Neural progenitor cell (in vitro differentiated cells): ENCODE measurements around the gene SDHC. TPM values are rescaled to one million over a fixed set of nuclear protein-coding genes. Genes with fewer than 3 reads are reported as not detected.

Experiments
- DNase-seq: peaks from one replicate; pipeline ENCODE4 v3.0.0-alpha.2; 2016; ENCODE audit warnings: low spot score
- H2AFZ ChIP-seq: fragments of 200-600 bp; sonication (generic); replicated peaks from 2 replicates; pipeline ENCODE4 v1.6.1; 2016; ENCODE audit warnings: antibody characterized with exemption
- H3F3A ChIP-seq: fragments of 200-600 bp; sonication (generic); 2 replicates; pipeline ENCODE4 v1.6.1; 2016; ENCODE audit warnings: antibody characterized with exemption, low read depth
- H3K27ac ChIP-seq: fragments of 200-600 bp; sonication (generic); 2 replicates; pipeline ENCODE4 v1.5.1; 2016; ENCODE audit warnings: mild to moderate bottlenecking
- H3K27me3 ChIP-seq: fragments of 200-600 bp; sonication (generic); 2 replicates; pipeline ENCODE4 v1.6.1; 2016; ENCODE audit warnings: mild to moderate bottlenecking, moderate library complexity
- H3K36me3 ChIP-seq: fragments of 200-600 bp; sonication (generic); 2 replicates; pipeline ENCODE4 v1.5.1; 2016
- H3K4me1 ChIP-seq: fragments of 200-600 bp; sonication (generic); 2 replicates; pipeline ENCODE4 v1.6.1; 2016; ENCODE audit warnings: mixed run types
- H3K4me2 ChIP-seq: fragments of 200-600 bp; sonication (generic); 2 replicates; pipeline ENCODE4 v1.6.1; 2016
- H3K4me3 ChIP-seq: fragments of 200-600 bp; sonication (generic); 2 replicates; pipeline ENCODE4 v1.5.1; 2016
- H3K79me2 ChIP-seq: fragments of 200-600 bp; sonication (generic); 2 replicates; pipeline ENCODE4 v1.6.1; 2016; ENCODE audit warnings: low read depth
- H3K9ac ChIP-seq: fragments of 200-600 bp; sonication (generic); 2 replicates; pipeline ENCODE4 v1.6.1; 2016
- H3K9me3 ChIP-seq: fragments of 200-600 bp; sonication (generic); 2 replicates; pipeline ENCODE4 v1.5.1; 2016; ENCODE audit warnings: low read depth
- H4K20me1 ChIP-seq: fragments of 200-600 bp; sonication (generic); 2 replicates; pipeline ENCODE4 v1.6.1; 2016; ENCODE audit warnings: low read depth
- H3K27ac Mint-ChIP-seq: 3 replicates; pipeline ENCODE4 v1.8.0; 2021; ENCODE audit warnings: mixed read lengths
- H3K27me3 Mint-ChIP-seq: 2 replicates; pipeline ENCODE4 v1.8.0; 2022; ENCODE audit warnings: low read depth, mild to moderate bottlenecking, inconsistent platforms, moderate library complexity, mixed read lengths; ENCODE audit not compliant: insufficient read depth
- H3K36me3 Mint-ChIP-seq: 3 replicates; pipeline ENCODE4 v1.8.0; 2021; ENCODE audit warnings: mixed read lengths
- H3K4me1 Mint-ChIP-seq: 3 replicates; pipeline ENCODE4 v1.8.0; 2021; ENCODE audit warnings: mixed read lengths
- H3K4me3 Mint-ChIP-seq: 3 replicates; pipeline ENCODE4 v1.8.0; 2021; ENCODE audit warnings: mild to moderate bottlenecking, moderate library complexity, mixed read lengths
- H3K9me3 Mint-ChIP-seq: 3 replicates; pipeline ENCODE4 v1.8.0; 2020; ENCODE audit warnings: mixed read lengths
- EZH2 ChIP-seq: fragments of 200-600 bp; sonication (generic); IDR thresholded peaks from 2 replicates; pipeline ENCODE4 v1.6.1; 2017; ENCODE audit warnings: antibody characterized with exemption, mild to moderate bottlenecking, moderate library complexity
- EZH2phosphoT487 ChIP-seq: fragments of 200-600 bp; sonication (generic); IDR thresholded peaks from 2 replicates; pipeline ENCODE4 v1.6.1; 2017; ENCODE audit warnings: antibody characterized with exemption
- total RNA-seq: library from RNA; depleted of rRNA; stranded (reverse); fragments of >200 nt; gene quantifications from 2 replicates; pipeline ENCODE4 v1.2.3, GENCODE V29; 2015; ENCODE audit warnings: low replicate concordance
- TF ChIP-seq, protein P1 (sequence below): fragments of 200-600 bp; sonication (generic); IDR thresholded peaks from 2 replicates; pipeline ENCODE4 v1.5.1; 2017; ENCODE audit warnings: antibody characterized with exemption, mild to moderate bottlenecking

The SDHC gene
- total RNA-seq, 1 donor from 2014 or later: 61.2 TPM

- H3K9me3 ChIP-seq: no peaks in the 10 kb centered on the region
- TF ChIP-seq EZH2phosphoT487: no peak
- TF ChIP-seq, protein P1, sequence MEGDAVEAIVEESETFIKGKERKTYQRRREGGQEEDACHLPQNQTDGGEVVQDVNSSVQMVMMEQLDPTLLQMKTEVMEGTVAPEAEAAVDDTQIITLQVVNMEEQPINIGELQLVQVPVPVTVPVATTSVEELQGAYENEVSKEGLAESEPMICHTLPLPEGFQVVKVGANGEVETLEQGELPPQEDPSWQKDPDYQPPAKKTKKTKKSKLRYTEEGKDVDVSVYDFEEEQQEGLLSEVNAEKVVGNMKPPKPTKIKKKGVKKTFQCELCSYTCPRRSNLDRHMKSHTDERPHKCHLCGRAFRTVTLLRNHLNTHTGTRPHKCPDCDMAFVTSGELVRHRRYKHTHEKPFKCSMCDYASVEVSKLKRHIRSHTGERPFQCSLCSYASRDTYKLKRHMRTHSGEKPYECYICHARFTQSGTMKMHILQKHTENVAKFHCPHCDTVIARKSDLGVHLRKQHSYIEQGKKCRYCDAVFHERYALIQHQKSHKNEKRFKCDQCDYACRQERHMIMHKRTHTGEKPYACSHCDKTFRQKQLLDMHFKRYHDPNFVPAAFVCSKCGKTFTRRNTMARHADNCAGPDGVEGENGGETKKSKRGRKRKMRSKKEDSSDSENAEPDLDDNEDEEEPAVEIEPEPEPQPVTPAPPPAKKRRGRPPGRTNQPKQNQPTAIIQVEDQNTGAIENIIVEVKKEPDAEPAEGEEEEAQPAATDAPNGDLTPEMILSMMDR: no peak
- no peak for TF ChIP-seq EZH2
- H3K4me2 ChIP-seq: no peak overlapping the region
- H3F3A ChIP-seq: peaks cover 16% of the 10 kb centered on the region
- H3K4me1 Mint-ChIP-seq: peaks cover 12% of the 10 kb centered on the region
- DNase-seq: no peak
- H3K27me3 Mint-ChIP-seq: peaks cover 7% of the 10 kb centered on the region
- no peak overlapping the region for H2AFZ ChIP-seq
- H3K36me3 Mint-ChIP-seq: no peaks in the 10 kb centered on the region
- no peaks in the 10 kb centered on the region for H3K36me3 ChIP-seq
- H3K9me3 Mint-ChIP-seq: no peaks in the 10 kb centered on the region
- no peak overlapping the region for H3K4me3 ChIP-seq
- H3K27ac ChIP-seq: no peak overlapping the region
- no peak overlapping the region for H3K9ac ChIP-seq
- peaks cover 22% of the 10 kb centered on the region for H3K4me1 ChIP-seq
- H3K79me2 ChIP-seq: peaks cover 10% of the 10 kb centered on the region
- no peaks in the 10 kb centered on the region for H3K27me3 ChIP-seq
- no peak overlapping the region for H3K27ac Mint-ChIP-seq
- no peak overlapping the region for H3K4me3 Mint-ChIP-seq
- no peaks in the 10 kb centered on the region for H4K20me1 ChIP-seq
Observed at GRCh38 chr1:161307892-161308638, 6.1 kb upstream of the SDHC start.

GRCh38 chr1:161309868-161310267, 4.3 kb upstream of the SDHC start, which contains the start of gene MPZ:
MPZ (minus strand) TSS chr1:161309968; CDS start chr1:161309905, 63 bp downstream.
- Mint-ChIP-seq H3K9me3 (no peaks in the 10 kb centered on the region), H3K27ac (no peak within 1 kb of the TSS), H3K4me1 (peaks cover 16% of the 10 kb centered on the region), H3K27me3 (peaks cover 10% of the 10 kb centered on the region), H3K36me3 (no peaks in the 10 kb centered on the region), H3K4me3 (no peak within 1 kb of the TSS)
- Histone ChIP-seq H3K79me2 (peaks cover 6% of the 10 kb centered on the region), H3K9me3 (no peaks in the 10 kb centered on the region), H2AFZ (peak within 1 kb of the TSS; percentile 67), H3K27ac (no peak within 1 kb of the TSS), H3K36me3 (no peaks in the 10 kb centered on the region), H3K27me3 (no peaks in the 10 kb centered on the region), H3K4me3 (no peak within 1 kb of the TSS), H4K20me1 (peaks cover 2% of the 10 kb centered on the region), H3K4me2 (no peak within 1 kb of the TSS), H3F3A (peaks cover 22% of the 10 kb centered on the region), H3K4me1 (peaks cover 15% of the 10 kb centered on the region), H3K9ac (no peak within 1 kb of the TSS)
- no peak for DNase-seq
- TF ChIP-seq, protein P1: no peak
- TF ChIP-seq EZH2phosphoT487: no peak
- TF ChIP-seq EZH2: no peak

DNA sequence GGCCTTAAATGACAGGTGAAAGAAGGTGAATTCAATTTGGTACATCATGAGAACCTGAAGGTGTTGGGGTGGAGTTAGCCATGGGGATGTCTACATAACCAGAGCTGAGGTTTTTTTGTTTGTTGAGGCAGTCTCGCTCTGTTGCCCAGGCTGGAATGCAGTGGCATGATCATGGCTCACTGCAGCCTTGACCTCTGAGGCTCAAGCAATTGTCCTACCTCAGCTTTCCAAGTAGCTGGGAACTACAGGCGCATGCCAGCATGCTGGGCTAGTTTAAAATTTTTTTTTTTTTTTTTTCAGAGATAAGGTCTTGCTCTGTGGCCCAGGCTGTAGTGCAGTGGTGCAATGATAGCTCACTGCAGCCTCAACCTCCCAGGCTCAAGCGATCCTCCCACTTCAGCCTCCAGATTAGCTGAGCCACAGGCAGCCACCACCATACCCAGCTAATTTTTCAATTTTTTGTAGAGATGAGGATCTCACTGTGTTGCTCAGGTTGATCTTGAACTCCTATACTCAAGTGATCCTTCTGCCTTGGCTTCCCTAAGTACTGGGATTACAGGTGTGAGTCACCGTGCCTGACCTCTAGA, 2.5 kb upstream of the SDHC start:
- Histone ChIP-seq H3K27ac (no peak overlapping the region), H3F3A (peaks cover 25% of the 10 kb centered on the region), H2AFZ (no peak overlapping the region), H3K4me1 (peaks cover 26% of the 10 kb centered on the region), H3K79me2 (peaks cover 24% of the 10 kb centered on the region), H3K4me2 (no peak overlapping the region), H4K20me1 (peaks cover 20% of the 10 kb centered on the region), H3K36me3 (no peaks in the 10 kb centered on the region), H3K9ac (no peak overlapping the region), H3K9me3 (no peaks in the 10 kb centered on the region), H3K27me3 (no peaks in the 10 kb centered on the region), H3K4me3 (no peak overlapping the region)
- Mint-ChIP-seq H3K36me3 (no peaks in the 10 kb centered on the region), H3K27me3 (peaks cover 4% of the 10 kb centered on the region), H3K4me1 (peaks cover 24% of the 10 kb centered on the region), H3K4me3 (no peak overlapping the region), H3K9me3 (no peaks in the 10 kb centered on the region), H3K27ac (no peak overlapping the region)
- TF ChIP-seq EZH2: no peak
- TF ChIP-seq, protein P1: no peak
- TF ChIP-seq EZH2phosphoT487: no peak
- no peak for DNase-seq
